Raji (cell line): ENCODE results near the gene PUDP.

Source experiments
- POLR2A ChIP-seq: IDR thresholded peaks from 2 replicates; pipeline ENCODE4 v1.6.1; 2011; ENCODE audit warnings: low read depth, low read length, control low read depth; ENCODE audit not compliant: insufficient read depth

The PUDP gene

GRCh38 chrX:7155163-7155562, 7.2 kb upstream of the PUDP start:
- TF ChIP-seq POLR2A = no peak

- no peak for TF ChIP-seq POLR2A
Measured at GRCh38 chrX:7154041-7154597, 6.2 kb upstream of the PUDP start.

- no peak for TF ChIP-seq POLR2A
Measured at GRCh38 chrX:7153231-7153630, 5.3 kb upstream of the PUDP start.

- no peak for TF ChIP-seq POLR2A
Measured at GRCh38 chrX:7149411-7149810, 1.5 kb upstream of the PUDP start.

GRCh38 chrX:7147413-7147977, 458 bp downstream of the PUDP start, which contains the start of gene STS:
TSS of gene STS (plus strand) at chrX:7147712. CDS start at chrX:7253200, 105,488 bp downstream.
- no peak; the same call in 1 of the 2 replicates for TF ChIP-seq POLR2A

GRCh38 chrX:7146703-7147412, 1.1 kb downstream of the PUDP start:
- TF ChIP-seq POLR2A = no peak

GRCh38 chrX:7146020-7146702, 1.8 kb downstream of the PUDP start:
- no peak for TF ChIP-seq POLR2A

GRCh38 chrX:7145454-7145853, 2.5 kb downstream of the PUDP start:
- no peak for TF ChIP-seq POLR2A

GRCh38 chrX:7143941-7144525, 3.9 kb downstream of the PUDP start:
- TF ChIP-seq POLR2A = no peak

GRCh38 chrX:7143076-7143475, 4.9 kb downstream of the PUDP start:
- no peak for TF ChIP-seq POLR2A

- TF ChIP-seq POLR2A = no peak
Measured at GRCh38 chrX:7139202-7140081, 8.5 kb downstream of the PUDP start.

- TF ChIP-seq POLR2A = no peak
Measured at GRCh38 chrX:7134981-7135380, 13.0 kb downstream of the PUDP start.

- TF ChIP-seq POLR2A = no peak
Measured at GRCh38 chrX:7133050-7133440, 14.9 kb downstream of the PUDP start.

GRCh38 chrX:7132335-7133049, 15.5 kb downstream of the PUDP start:
- TF ChIP-seq POLR2A = no peak
